Measurements from ENCODE around the gene FEZ2. TPM values are rescaled to one million over a fixed set of nuclear protein-coding genes. Genes with fewer than 3 reads are reported as not detected.
"Not testable (repeated sequence)": the region's sequence is repeated elsewhere in the genome, so short reads cannot be mapped to it uniquely, and the experiment has no call there.

FEZ2 gene
- total RNA-seq, 2 donors from 2014 or later, result 34.3 to 50.0 TPM

- Histone ChIP-seq H3K9ac (ENCODE audit: low read depth in 2 of 2, low read length in 2 of 2) (no peak overlapping the region), H3K27ac (no peak overlapping the region), H3K4me1 (no peaks in the 10 kb centered on the region), H3K4me3 (no peak overlapping the region), H3K27me3 (no peaks in the 10 kb centered on the region), H3K9me3 (no peaks in the 10 kb centered on the region), H3K36me3 (no peaks in the 10 kb centered on the region)
- intact Hi-C loops (cut with DNase I), result no loop called here
- no peak for DNase-seq
- TF ChIP-seq CTCF (IDR thresholded peaks at IDR 0.05), result no peak
These were observed 13.5 kb upstream of the FEZ2 start for GRCh38 chr2:36611316-36611990.

GRCh38 chr2:36609507-36609906 lies 11.5 kb upstream of the FEZ2 start:
- Histone ChIP-seq H3K4me1 (no peaks in the 10 kb centered on the region), H3K9ac (ENCODE audit: low read depth in 2 of 2, low read length in 2 of 2) (no peak overlapping the region), H3K9me3 (no peaks in the 10 kb centered on the region), H3K36me3 (no peaks in the 10 kb centered on the region), H3K27ac (no peak overlapping the region), H3K27me3 (no peaks in the 10 kb centered on the region), H3K4me3 (no peak overlapping the region)
- DNase-seq, result no peak
- TF ChIP-seq CTCF (IDR thresholded peaks at IDR 0.05), result no peak
- intact Hi-C loops (cut with DNase I), result no loop called here

GRCh38 chr2:36607947-36608346 lies 10.0 kb upstream of the FEZ2 start:
- DNase-seq, result no peak
- no peak overlapping the region for H3K4me3 ChIP-seq
- intact Hi-C loops (cut with DNase I), result no loop called here
- H3K27me3 ChIP-seq, result no peaks in the 10 kb centered on the region
- H3K9ac ChIP-seq (ENCODE audit: low read depth in 2 of 2, low read length in 2 of 2), result no peak overlapping the region
- H3K27ac ChIP-seq, result no peak overlapping the region
- TF ChIP-seq CTCF (IDR thresholded peaks at IDR 0.05), result no peak
- H3K4me1 ChIP-seq, result no peaks in the 10 kb centered on the region
- H3K9me3 ChIP-seq, result no peaks in the 10 kb centered on the region
- H3K36me3 ChIP-seq, result no peaks in the 10 kb centered on the region

- no peaks in the 10 kb centered on the region for H3K27me3 ChIP-seq
- no peaks in the 10 kb centered on the region for H3K36me3 ChIP-seq
- H3K4me1 ChIP-seq, result no peaks in the 10 kb centered on the region
- H3K27ac ChIP-seq, result no peak overlapping the region
- no peak for TF ChIP-seq CTCF (IDR thresholded peaks at IDR 0.05)
- intact Hi-C loops (cut with DNase I), result no loop called here
- H3K9ac ChIP-seq (ENCODE audit: low read depth in 2 of 2, low read length in 2 of 2), result no peak overlapping the region
- no peaks in the 10 kb centered on the region for H3K9me3 ChIP-seq
- no peak overlapping the region for H3K4me3 ChIP-seq
- no peak for DNase-seq
These were observed 9.0 kb upstream of the FEZ2 start for GRCh38 chr2:36606925-36607324.

- no peak overlapping the region for H3K9ac ChIP-seq (ENCODE audit: low read depth in 2 of 2, low read length in 2 of 2)
- intact Hi-C loops (cut with DNase I), result no loop called here
- H3K27me3 ChIP-seq, result no peaks in the 10 kb centered on the region
- H3K4me3 ChIP-seq, result no peak overlapping the region
- H3K36me3 ChIP-seq, result no peaks in the 10 kb centered on the region
- H3K9me3 ChIP-seq, result no peaks in the 10 kb centered on the region
- no peak overlapping the region for H3K27ac ChIP-seq
- DNase-seq, result no peak
- no peak for TF ChIP-seq CTCF (IDR thresholded peaks at IDR 0.05)
- H3K4me1 ChIP-seq, result no peaks in the 10 kb centered on the region
These were observed 7.3 kb upstream of the FEZ2 start for GRCh38 chr2:36605273-36605672.

GRCh38 chr2:36603629-36604028 lies 5.7 kb upstream of the FEZ2 start:
- H3K27me3 ChIP-seq; H3K9ac ChIP-seq (ENCODE audit: low read depth in 2 of 2, low read length in 2 of 2); H3K4me3 ChIP-seq; intact Hi-C loops (cut with DNase I); H3K27ac ChIP-seq; DNase-seq; H3K4me1 ChIP-seq; H3K9me3 ChIP-seq; H3K36me3 ChIP-seq: not testable (repeated sequence)
